NCI-H2107 treated with DMSO at 0.1 percent for 48 hours (cell line): ENCODE results near the gene NDRG2.

Experiments used
- DNase-seq: peaks from one replicate; lab custom pipeline; 2025; ENCODE audit not compliant: unreplicated experiment; lab: John Stamatoyannopoulos, UW

NDRG2 gene

DNA sequence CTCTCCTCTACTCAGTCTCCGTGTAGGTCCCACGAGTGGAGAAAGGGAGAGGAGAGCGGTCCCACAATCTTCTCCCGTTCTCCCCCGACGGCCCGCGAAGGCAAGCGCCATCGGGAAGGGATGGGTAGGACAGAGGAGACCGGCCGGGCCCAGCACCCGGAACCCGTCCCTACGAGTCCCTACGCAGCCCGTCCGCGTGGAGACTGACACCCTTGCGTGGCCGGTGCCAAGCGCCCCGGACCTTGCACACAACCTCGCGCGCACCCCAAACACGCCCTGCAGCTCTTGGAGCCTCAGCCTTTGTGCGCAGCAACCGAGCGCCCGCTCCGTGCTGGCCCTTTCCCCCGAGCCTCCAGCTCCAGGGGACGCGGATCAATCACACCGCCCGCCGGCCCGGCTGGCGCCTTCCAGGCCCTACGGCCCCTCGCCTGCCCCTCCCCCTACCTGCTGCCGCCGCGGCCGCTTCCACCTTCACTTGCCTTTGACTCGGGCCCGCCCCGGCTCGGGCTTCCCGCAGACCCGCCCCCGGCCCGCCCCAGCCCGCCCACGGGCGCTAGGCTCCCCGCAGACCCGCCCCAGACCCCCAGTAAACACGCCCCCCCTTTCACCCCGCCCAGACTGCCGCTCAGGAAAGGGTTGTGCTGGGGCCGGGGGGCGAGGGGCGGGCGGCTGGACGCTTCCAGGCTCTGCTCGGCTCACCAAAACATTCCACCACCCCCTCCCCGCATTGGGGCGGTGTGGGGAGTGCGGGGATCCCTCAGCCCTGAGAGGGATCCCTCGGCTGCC, at the start of gene NDRG2:
Gene NDRG2 (minus strand): TSS at position 477 of the 786 bp plus-strand sequence. CDS start 1,746 bp downstream, outside the sequence.
- DNase-seq, result peak; percentile 12

DNA sequence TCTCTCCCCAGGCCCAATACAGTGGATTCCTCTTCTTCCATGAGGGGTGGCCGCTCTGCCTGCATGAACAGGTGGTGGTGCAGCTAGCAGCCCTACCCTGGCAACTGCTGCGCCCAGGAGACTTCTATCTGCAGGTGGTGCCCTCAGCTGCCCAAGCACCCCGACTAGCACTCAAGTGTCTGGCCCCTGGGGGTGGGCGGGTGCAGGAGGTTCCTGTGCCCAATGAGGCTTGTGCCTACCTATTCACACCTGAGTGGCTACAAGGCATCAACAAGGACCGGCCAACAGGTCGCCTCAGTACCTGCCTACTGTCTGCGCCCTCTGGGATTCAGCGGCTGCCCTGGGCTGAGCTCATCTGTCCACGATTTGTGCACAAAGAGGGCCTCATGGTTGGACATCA, 49.1 kb upstream of the NDRG2 start:
- no peak for DNase-seq

DNA sequence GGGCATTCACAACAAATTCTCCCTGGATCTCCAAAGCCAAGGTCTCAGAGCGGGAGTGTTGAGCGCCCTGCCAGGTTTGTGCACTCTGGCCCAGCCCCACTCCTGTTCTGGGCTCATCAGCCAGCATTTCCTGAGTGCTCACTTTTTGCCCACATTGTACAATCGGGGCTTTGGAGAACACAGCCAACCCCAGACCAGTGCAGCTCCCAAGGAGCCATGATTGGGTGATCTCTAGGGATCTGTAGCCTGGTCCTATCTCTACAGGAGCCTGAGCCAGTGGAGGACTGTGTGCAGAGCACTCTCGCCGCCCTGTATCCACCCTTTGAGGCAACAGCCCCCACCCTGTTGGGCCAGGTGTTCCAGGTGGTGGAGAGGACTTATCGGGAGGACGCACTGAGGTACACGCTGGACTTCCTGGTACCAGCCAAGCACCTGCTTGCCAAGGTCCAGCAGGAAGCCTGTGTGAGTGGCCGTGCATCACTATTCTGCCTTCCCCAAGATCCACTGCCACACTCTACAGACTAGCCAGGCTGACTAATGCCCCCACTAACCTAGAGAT, 48.0 kb upstream of the NDRG2 start:
- DNase-seq, result no peak

DNA sequence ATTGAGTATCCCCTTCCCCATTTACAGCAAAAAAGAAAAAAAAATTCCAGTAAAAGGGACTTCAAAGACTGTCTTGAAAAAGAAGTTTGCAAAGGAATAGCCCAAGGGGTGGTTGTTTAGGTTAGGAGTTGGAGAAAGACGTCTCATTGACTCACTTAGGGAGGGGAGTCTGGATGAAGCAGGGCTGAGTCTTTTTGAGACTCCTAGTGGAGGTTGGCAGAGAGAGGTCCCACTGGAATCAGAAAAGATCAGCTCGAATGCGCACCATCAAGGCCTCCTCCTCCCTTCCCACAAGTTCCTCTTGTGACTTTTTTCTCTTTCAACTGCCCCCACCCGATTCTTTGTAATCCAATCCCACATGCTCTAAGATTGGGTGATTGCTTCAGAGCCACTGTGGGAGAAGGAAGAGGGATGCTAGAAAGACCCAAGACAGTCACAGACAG, 47.2 kb upstream of the NDRG2 start:
- no peak for DNase-seq

DNA sequence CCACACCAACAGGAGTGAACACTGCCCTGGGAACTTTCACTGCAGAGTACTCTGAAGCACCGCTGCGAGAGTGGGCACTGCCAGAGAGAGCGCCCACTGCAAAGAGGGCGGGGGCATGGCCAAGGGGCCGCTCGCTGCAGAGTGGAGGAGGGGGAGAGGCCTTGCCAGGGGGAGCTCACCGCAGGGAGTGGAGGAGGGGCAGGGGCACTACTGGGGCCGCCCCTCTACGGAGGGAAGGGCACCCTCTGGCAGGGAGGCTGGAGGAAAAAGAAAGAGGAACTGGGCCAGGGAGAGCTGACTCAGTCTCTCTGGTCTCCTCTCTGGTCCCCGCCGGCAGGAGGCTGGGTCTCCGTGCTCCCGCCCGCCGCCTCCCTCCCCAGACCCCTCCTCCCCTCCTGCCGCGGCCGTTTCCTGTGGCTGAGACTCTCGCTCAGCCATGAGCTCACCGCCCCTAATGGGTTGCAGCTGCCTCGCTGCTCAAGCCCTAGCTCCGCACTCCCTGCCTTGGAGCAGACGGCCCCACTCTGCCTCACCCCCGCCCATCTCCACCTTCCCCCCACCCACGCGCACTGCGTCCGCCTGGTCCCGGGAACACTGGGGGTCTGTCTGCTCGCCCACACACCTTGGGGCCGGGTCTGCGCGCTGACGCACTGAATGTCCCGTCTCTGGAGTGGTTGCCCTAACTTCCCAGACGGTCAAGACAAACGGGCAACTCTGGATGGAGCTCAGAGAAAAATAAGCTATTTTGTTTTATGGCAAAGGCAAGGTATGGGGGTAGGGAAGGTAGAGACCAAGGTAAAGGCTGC, 46.6 kb upstream of the NDRG2 start:
- DNase-seq, result peak; percentile 74

DNA sequence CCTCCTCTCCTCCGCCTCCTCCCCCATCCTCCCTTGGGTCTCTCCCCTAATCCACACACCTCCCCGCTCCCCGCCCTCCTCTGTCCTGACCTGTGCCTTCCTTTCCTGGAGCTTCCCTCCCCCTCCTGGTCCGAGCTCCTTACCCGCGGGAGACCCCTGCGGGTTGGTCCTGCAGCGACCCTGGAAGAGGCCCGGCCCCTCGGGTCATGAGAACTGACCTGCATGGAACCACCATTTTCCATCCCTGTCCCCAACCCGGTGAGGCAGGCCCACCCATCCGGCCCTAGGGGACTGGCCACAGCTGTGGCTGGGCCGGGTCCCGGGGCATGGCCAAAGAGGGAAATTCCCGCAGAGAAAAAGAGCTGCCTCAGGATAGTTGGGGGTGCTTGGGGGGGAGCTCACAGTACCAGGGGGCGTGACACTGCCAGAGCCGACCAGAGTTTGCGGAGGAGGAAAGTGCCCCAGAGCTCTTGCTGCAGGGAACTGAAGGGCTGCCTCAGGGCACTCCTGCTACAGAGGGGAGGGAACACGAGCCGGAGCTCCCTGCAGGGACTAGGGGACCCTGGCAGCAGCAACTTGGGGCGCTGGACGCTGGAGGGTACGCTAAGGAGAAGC, 45.9 kb upstream of the NDRG2 start:
- peak; percentile 29 for DNase-seq

DNA sequence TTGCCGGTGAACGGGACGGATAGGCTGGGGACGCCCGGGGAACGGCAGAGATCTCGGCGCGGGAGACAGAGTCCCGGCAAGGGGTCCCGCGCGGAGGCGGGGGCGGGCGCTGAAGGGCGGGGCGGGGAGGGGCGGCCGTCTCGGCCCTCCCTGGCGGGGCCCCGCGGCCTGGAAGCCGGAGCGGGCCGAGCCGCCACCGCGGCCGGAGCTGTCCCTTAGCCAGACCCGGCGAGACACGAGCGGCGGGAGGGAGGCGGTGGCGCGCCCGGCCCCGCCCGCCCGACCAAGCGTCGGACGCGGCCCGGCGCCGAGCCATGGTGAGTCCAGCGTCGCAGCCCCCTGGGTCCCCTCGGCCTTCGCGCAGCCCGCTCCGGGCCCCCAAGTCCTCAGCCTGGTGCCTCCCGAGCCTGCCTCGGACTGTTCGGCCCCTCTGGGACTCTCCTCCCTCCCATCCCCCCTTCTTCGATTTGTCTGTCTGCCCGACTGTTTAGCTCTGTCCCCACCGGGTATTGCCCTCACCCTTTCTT, 45.3 kb upstream of the NDRG2 start, which contains the start of gene ARHGEF40:
Gene ARHGEF40 (plus strand): TSS at position 222 of the 527 bp plus-strand sequence. CDS start 93 bp downstream, at position 315.
- no peak for DNase-seq

DNA sequence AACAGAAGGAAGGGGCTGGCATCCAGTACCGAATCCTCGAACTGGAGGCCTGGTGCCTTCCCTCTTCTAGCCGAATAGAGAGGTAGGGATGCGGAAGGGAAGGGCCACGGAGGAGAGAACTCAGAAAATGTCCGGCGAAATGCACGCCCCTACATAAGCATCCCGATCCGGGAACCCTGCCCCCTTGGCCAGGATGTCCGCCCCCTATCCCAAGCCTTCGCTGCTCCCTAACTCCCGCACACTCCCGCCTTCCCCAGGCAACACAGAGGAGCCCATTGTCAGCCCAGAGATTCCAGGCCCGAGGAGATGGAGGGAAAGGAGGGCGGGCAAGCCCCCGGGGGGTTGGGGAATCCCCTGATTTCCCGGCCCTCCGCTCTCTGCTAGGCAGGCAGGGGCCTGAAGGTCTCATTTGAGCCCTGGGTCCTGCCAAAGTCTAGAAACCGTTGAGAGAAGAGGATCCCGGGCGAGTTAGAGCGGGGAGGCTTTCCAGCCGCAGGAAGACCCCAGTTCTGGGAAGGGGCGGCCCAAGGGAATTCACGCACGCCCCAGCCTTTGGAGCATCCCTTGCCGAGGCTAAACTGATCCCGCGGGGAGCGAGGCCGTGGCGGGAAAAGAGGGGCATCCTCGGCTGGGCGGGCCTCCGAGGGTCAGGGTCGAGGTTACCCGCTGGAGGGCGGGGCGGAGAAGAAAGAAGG, 44.7 kb upstream of the NDRG2 start:
- DNase-seq, result no peak

DNA sequence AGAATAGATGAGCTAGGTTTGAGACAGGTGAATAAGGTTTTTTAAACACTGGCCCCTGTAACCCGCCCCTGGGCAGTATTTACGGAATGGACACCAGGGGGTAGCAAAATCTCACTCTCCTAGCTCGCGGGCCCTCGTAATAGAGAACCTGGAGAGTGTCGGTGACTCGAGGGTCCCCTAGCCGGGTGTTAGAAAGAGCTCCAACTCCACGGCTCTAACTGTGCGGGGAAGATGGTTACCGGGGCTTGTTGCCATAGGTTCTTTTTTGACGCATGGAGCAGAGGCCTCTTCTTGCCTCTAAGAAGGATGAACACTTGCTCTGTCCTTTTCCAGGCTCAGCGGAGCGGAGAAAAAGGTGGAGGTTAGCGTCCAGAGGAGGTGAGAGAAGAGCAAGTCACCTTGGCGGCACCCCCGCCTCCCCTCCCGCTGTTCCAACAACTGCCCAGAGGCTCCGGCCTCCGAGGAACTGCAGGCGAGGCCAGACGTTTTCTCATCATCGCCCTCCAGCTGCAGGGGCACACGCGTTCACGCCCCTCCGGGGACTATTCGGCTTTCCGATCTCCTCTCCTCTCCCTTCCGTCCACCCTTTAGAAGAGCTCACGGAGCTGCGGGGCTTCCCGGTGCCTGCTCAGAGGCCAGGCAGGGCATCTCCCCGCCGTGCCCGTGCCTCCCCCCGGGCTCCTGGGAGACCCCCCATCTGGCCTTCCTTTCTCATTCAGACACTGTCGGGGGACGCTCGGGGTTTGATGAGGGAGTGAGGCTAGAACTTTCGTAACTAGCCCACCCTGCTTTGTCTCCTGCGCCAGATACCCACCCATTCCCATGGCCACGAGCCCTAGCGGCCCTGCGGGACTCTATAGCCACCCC, 43.9 kb upstream of the NDRG2 start:
- peak; percentile 89 for DNase-seq

DNA sequence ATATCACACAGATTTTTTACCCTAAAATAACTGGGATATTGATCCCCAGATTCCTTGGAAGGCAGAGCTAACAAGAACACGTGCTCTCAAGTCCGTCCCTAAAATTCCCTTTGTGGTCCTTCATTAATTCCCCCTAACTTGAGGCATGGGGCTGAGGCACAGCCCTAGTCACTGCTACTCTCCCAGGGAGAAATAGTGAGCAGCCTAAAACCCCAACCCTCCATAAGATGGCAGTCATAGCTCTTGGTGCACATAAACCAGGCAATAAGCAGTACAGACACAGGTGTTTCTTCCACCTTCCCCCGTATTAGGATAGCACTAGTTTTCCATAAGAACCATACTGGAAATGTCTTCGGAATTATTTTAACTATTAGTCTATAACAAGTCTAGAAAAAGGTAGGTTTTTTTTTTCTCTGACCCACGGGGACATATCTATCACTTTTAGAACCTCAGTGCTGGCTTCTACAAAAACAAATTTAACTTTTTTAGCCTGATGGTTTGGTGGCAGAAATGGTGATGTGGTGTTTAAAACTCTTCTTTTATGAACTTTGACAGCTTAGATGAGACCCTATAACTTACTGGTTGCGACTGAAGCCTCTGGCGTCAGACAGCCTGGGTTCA, 42.1 kb upstream of the NDRG2 start:
- peak; percentile 81 for DNase-seq

DNA sequence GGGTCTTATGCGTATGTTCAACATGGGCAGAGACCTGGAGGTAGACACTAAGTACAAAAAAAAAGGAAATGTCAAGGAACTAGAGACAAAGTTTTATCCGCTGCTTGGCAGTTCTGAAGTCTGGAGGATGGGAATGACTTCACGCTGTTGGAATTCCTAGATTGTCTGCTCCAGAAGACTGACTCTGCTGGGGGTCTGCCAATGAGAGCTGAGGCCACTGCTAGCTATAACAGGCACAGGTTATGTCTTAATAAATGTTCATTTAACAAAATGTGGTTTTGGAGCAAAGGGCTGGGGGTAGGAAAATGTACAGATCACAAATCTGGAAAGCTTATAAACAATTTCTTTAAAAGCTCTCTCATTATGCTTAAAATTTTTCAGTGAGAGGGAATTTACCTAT, 38.6 kb upstream of the NDRG2 start:
- no peak for DNase-seq

DNA sequence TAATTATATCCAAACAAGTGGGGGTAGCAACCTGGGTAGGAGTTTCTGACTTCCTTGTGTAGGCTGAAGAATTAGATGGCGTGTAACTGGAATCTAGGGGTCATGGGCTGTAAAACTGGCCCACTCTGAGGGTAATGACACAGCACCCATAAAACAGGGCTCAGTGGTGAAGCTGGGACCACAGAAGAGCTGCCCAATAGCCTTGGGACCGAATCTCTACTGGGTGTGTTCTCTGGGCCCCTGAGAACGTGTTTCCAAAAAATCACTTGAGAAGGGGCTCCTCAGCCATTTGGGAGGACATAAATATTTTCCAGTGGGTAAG, 36.4 kb upstream of the NDRG2 start:
- no peak for DNase-seq

DNA sequence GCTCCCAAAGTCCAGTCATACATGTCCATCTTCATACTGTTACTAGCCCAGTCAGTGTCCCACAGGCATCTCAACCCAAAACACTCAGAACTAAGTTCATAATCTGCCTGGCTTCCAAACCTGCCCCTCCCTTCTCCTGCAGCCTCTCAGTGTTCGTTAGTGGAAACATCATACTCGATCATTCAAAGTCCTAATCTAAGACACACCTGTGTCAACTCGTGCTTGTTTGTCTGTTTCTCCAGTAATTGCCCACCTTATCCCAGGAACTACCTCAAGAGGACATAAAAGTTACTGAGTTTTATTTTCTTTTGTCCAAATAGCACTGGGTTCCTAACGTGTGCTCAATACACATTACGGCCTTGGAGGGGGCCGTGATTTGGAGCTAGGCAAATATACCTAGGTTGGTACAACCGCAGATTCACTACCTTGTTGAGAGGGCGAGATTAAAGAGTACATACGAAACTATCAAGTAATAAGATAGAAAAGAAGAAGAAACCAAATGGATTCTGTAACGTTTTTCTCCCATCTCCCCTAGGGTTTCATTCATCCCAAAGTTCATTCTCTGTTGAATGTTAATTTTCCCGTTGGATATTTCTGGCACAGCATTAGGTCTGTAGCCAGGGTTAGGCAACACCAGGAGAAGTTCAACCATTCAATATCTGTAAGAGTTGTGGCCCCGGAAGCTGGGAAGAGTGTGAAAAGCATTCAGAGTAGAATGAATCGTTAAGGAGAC, 35.9 kb upstream of the NDRG2 start:
- no peak for DNase-seq

DNA sequence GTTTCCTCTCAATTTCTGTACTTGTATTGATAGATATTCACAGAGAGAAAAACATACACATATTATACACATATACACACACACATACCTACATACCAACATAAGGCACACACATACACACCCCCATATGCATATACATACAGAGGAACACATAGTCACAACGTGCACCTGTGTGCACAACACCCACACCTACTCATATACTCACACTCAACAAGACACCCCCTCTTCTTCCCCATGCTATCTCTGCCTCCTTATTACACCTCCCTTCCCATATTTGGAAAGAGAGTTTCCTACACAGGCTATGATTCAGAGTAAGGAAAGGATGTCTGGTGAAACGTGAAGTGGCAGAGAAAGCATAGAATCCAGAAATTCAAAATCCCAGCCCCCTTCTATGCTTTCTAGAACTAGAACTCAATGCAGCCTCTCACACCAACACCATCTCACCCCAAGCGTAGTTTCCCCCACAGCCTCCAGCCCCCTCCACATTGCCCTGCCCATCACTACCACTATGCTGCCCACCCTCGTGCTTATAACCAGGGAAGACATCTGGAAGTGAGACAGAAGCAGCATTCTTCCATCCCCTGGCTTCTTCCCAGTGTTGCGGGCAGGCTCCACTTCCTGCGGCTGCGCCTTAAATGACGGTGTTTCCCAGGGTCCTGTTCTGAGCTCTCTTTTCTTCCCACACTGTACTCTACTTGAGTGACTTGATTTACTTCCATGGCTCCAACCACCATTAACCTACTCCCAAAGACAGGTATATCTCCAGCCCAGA, 35.2 kb upstream of the NDRG2 start:
- DNase-seq, result no peak

DNA sequence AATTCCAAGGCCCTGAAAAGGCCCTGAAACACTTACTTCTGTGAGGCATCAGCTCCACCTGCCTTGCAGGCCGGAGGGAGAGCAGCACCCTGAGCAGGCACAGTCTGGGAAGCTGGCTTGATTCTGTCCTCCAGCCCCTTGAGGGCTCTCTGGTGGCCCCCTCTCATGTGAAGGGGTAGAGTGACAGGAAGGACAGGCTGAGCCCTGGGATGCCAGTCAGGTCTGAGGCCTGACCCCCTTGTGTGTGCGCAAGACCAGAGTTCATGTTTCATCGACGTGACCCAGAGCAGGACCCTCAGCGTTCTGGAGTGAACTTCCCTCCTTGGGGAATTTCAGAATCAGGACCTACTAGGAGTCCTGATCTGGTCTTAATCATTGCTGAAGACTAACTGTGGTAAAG, 34.0 kb upstream of the NDRG2 start:
- DNase-seq, result no peak

DNA sequence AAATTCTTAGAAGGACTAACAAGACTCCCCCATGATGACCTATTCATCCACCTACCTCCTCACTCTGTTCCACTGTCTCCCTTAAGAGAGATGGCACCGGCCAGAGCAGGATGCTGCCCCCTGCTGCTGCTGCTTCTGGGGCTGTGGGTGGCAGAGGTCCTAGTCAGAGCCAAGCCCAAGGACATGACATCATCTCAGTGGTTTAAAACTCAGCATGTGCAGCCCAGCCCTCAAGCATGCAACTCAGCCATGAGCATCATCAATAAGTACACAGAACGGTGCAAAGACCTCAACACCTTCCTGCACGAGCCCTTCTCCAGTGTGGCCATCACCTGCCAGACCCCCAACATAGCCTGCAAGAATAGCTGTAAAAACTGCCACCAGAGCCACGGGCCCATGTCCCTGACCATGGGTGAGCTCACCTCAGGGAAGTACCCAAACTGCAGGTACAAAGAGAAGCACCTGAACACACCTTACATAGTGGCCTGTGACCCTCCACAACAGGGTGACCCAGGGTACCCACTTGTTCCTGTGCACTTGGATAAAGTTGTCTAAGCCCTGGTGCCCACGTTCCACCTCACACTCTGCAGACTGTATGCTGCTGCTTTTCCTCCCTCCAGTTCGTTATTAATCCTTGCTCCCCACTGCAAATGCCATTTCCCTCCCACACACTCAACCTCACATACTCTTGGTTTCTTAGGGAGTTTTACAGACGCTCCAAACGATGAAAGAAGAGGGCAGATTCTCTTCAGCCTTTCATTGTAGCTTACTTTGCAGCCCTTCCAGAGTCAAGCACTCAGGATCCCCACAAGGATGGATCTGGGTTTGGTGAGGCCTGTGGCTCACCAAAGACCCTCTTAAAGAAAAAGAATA, 33.2 kb upstream of the NDRG2 start, which contains the start of gene RNASE8:
Gene RNASE8 (plus strand): TSS at position 20 of the 873 bp plus-strand sequence. CDS start 71 bp downstream, at position 91.
- no peak for DNase-seq
